ENCODE measurements around the gene CHMP1A.
"Not testable (repeated sequence)": the region's sequence is repeated elsewhere in the genome, so short reads cannot be mapped to it uniquely, and the experiment has no call there.

GRCh38 chr16:89699629-89700099, 42.2 kb upstream of the CHMP1A start:
- not testable (repeated sequence) for TF ChIP-seq EZH2 (IDR thresholded peaks at IDR 0.05); POLR2AphosphoS5 (IDR thresholded peaks at IDR 0.05; ENCODE audit: borderline replicate concordance, low read depth, low read length)

All from SK-N-MC (cell line).